Neural progenitor cell (in vitro differentiated cells): ENCODE data around the gene CLDN15. TPM values are rescaled to one million over a fixed set of nuclear protein-coding genes. Genes with fewer than 3 reads are reported as not detected.
"Not testable (repeated sequence)": the region's sequence is repeated elsewhere in the genome, so short reads cannot be mapped to it uniquely, and the experiment has no call there.

Source experiments
- DNase-seq: peaks from one replicate; pipeline ENCODE4 v3.0.0-alpha.2; 2016; ENCODE audit warnings: low spot score
- H2AFZ ChIP-seq: fragments of 200-600 bp; sonication (generic); replicated peaks from 2 replicates; pipeline ENCODE4 v1.6.1; 2016; ENCODE audit warnings: antibody characterized with exemption
- H3F3A ChIP-seq: fragments of 200-600 bp; sonication (generic); 2 replicates; pipeline ENCODE4 v1.6.1; 2016; ENCODE audit warnings: antibody characterized with exemption, low read depth
- H3K27ac ChIP-seq: fragments of 200-600 bp; sonication (generic); 2 replicates; pipeline ENCODE4 v1.5.1; 2016; ENCODE audit warnings: mild to moderate bottlenecking
- H3K27me3 ChIP-seq: fragments of 200-600 bp; sonication (generic); 2 replicates; pipeline ENCODE4 v1.6.1; 2016; ENCODE audit warnings: mild to moderate bottlenecking, moderate library complexity
- H3K36me3 ChIP-seq: fragments of 200-600 bp; sonication (generic); 2 replicates; pipeline ENCODE4 v1.5.1; 2016
- H3K4me1 ChIP-seq: fragments of 200-600 bp; sonication (generic); 2 replicates; pipeline ENCODE4 v1.6.1; 2016; ENCODE audit warnings: mixed run types
- H3K4me2 ChIP-seq: fragments of 200-600 bp; sonication (generic); 2 replicates; pipeline ENCODE4 v1.6.1; 2016
- H3K4me3 ChIP-seq: fragments of 200-600 bp; sonication (generic); 2 replicates; pipeline ENCODE4 v1.5.1; 2016
- H3K79me2 ChIP-seq: fragments of 200-600 bp; sonication (generic); 2 replicates; pipeline ENCODE4 v1.6.1; 2016; ENCODE audit warnings: low read depth
- H3K9ac ChIP-seq: fragments of 200-600 bp; sonication (generic); 2 replicates; pipeline ENCODE4 v1.6.1; 2016
- H3K9me3 ChIP-seq: fragments of 200-600 bp; sonication (generic); 2 replicates; pipeline ENCODE4 v1.5.1; 2016; ENCODE audit warnings: low read depth
- H4K20me1 ChIP-seq: fragments of 200-600 bp; sonication (generic); 2 replicates; pipeline ENCODE4 v1.6.1; 2016; ENCODE audit warnings: low read depth
- H3K27ac Mint-ChIP-seq: 3 replicates; pipeline ENCODE4 v1.8.0; 2021; ENCODE audit warnings: mixed read lengths
- H3K27me3 Mint-ChIP-seq: 2 replicates; pipeline ENCODE4 v1.8.0; 2022; ENCODE audit warnings: low read depth, mild to moderate bottlenecking, inconsistent platforms, moderate library complexity, mixed read lengths; ENCODE audit not compliant: insufficient read depth
- H3K36me3 Mint-ChIP-seq: 3 replicates; pipeline ENCODE4 v1.8.0; 2021; ENCODE audit warnings: mixed read lengths
- H3K4me1 Mint-ChIP-seq: 3 replicates; pipeline ENCODE4 v1.8.0; 2021; ENCODE audit warnings: mixed read lengths
- H3K4me3 Mint-ChIP-seq: 3 replicates; pipeline ENCODE4 v1.8.0; 2021; ENCODE audit warnings: mild to moderate bottlenecking, moderate library complexity, mixed read lengths
- H3K9me3 Mint-ChIP-seq: 3 replicates; pipeline ENCODE4 v1.8.0; 2020; ENCODE audit warnings: mixed read lengths
- CTCF ChIP-seq: fragments of 200-600 bp; sonication (generic); IDR thresholded peaks from 2 replicates; pipeline ENCODE4 v1.5.1; 2017; ENCODE audit warnings: antibody characterized with exemption, mild to moderate bottlenecking
- EZH2 ChIP-seq: fragments of 200-600 bp; sonication (generic); IDR thresholded peaks from 2 replicates; pipeline ENCODE4 v1.6.1; 2017; ENCODE audit warnings: antibody characterized with exemption, mild to moderate bottlenecking, moderate library complexity
- EZH2phosphoT487 ChIP-seq: fragments of 200-600 bp; sonication (generic); IDR thresholded peaks from 2 replicates; pipeline ENCODE4 v1.6.1; 2017; ENCODE audit warnings: antibody characterized with exemption
- total RNA-seq: library from RNA; depleted of rRNA; stranded (reverse); fragments of >200 nt; gene quantifications from 2 replicates; pipeline ENCODE4 v1.2.3, GENCODE V29; 2015; ENCODE audit warnings: low replicate concordance

The CLDN15 gene
- total RNA-seq, 1 donor from 2014 or later, result 1.2 TPM

DNA sequence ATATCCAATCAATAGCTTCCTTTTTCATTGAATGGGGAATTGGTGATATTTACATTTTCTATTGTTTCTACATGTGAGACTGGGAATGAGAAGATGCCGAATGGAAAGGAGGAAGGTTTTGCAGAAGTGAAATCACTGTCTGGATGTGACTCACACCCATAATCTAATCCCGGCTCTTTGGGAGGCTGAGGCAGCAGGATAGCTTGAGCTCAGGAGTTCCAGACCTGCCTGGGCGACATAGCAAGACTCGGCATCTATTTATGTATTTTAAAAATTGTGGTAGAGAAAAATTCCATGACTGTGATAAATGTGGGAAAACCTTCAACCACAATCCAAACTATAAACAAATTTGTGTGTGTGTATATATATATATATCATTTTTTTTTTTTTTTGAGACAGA lies 18.2 kb upstream of the CLDN15 start:
- Histone ChIP-seq H3K4me1 (no peaks in the 10 kb centered on the region), H4K20me1 (peaks cover 3% of the 10 kb centered on the region), H3K27me3 (no peaks in the 10 kb centered on the region), H3K9ac (no peak overlapping the region), H3K27ac (no peak overlapping the region), H3K4me2 (no peak overlapping the region), H2AFZ (no peak overlapping the region), H3F3A (peaks cover 3% of the 10 kb centered on the region), H3K9me3 (no peaks in the 10 kb centered on the region), H3K4me3 (no peak overlapping the region), H3K79me2 (peaks cover 12% of the 10 kb centered on the region), H3K36me3 (no peaks in the 10 kb centered on the region)
- no peak for TF ChIP-seq CTCF
- TF ChIP-seq EZH2phosphoT487, result no peak
- TF ChIP-seq EZH2, result no peak
- Mint-ChIP-seq H3K36me3 (peaks cover 4% of the 10 kb centered on the region), H3K4me3 (no peak overlapping the region), H3K9me3 (no peaks in the 10 kb centered on the region), H3K27ac (no peak overlapping the region), H3K27me3 (peaks cover 5% of the 10 kb centered on the region), H3K4me1 (peaks cover 9% of the 10 kb centered on the region)
- no peak for DNase-seq

DNA sequence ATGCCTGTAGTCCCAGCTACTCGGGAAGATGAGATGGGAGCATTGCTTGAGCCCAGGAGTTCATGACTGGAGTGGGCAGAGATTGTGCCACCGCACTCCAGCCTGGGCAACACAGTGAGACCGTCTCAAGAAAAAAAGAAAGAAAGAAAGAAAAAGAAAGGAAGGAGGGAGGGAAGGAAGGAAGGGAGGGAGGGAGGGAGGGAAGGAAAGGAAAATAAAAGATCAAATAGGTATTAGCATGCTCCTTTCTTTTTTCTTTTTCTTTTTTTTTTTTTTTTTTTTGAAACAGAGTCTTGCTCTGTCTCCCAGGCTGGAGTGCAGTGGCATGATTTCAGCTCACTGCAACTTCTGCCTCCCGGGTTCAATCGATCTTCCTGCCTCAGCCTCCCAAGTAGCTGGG lies 15.6 kb upstream of the CLDN15 start:
- peaks cover 13% of the 10 kb centered on the region for H3K4me1 Mint-ChIP-seq
- not testable (repeated sequence) for H3K36me3 ChIP-seq, H3K4me3 Mint-ChIP-seq

GRCh38 chr7:101251871-101252659 lies 14.5 kb upstream of the CLDN15 start:
- no peaks in the 10 kb centered on the region for H3K9me3 Mint-ChIP-seq
- peak overlapping the region; percentile 95 for H3K27ac Mint-ChIP-seq
- peak overlapping the region; percentile 99 for H3K4me3 Mint-ChIP-seq
- TF ChIP-seq EZH2, result no peak
- no peak for TF ChIP-seq EZH2phosphoT487
- peak; percentile 99 for DNase-seq
- Histone ChIP-seq H2AFZ (peak overlapping the region; percentile 96), H3K4me1 (no peaks in the 10 kb centered on the region), H3F3A (peaks cover 3% of the 10 kb centered on the region), H3K27ac (no peak overlapping the region), H3K9ac (peak overlapping the region; percentile 73), H3K4me2 (peak overlapping the region; percentile 73), H3K9me3 (no peaks in the 10 kb centered on the region), H3K36me3 (no peaks in the 10 kb centered on the region), H3K79me2 (peaks cover 35% of the 10 kb centered on the region), H4K20me1 (peaks cover 3% of the 10 kb centered on the region), H3K4me3 (peak overlapping the region; percentile 89), H3K27me3 (no peaks in the 10 kb centered on the region)
- H3K27me3 Mint-ChIP-seq, result peaks cover 3% of the 10 kb centered on the region
- H3K4me1 Mint-ChIP-seq, result peaks cover 13% of the 10 kb centered on the region
- peaks cover 12% of the 10 kb centered on the region for H3K36me3 Mint-ChIP-seq

More for the DNA sequence above, 15.6 kb upstream of the CLDN15 start:
- not testable (repeated sequence) for H4K20me1 ChIP-seq, H3K27ac ChIP-seq, H2AFZ ChIP-seq, H3K27ac Mint-ChIP-seq, H3K9me3 ChIP-seq, H3K4me1 ChIP-seq, H3K36me3 Mint-ChIP-seq, H3K9me3 Mint-ChIP-seq, H3K4me3 ChIP-seq, H3K9ac ChIP-seq, H3K4me2 ChIP-seq, DNase-seq, H3K27me3 Mint-ChIP-seq, H3F3A ChIP-seq, H3K27me3 ChIP-seq
- peaks cover 29% of the 10 kb centered on the region for H3K79me2 ChIP-seq

DNA sequence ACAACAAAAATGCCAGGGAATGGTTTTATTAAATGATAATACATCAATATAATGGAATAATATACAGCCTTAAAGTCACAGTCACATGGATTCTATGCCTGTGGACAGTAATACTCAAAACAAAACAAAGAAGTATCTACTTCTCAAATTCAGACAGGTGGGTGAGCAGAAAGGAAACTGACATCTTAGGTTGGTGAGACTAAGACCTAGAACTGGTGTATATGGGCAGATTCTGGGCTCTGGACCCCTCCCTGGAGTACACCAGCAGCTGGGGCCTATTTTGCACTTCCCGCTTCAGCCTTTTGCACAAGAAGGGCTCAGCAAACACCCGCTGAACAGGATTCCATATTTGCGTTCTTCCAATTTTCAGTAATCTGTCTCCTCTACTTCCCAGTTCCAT lies 12.7 kb upstream of the CLDN15 start:
- peak overlapping the region; percentile 54 for H3K4me3 Mint-ChIP-seq
- no peak for DNase-seq
- no peak overlapping the region for H3K9ac ChIP-seq
- H3K79me2 ChIP-seq, result peaks cover 51% of the 10 kb centered on the region
- H3F3A ChIP-seq, result peaks cover 13% of the 10 kb centered on the region
- H3K36me3 ChIP-seq, result no peaks in the 10 kb centered on the region
- H3K27me3 ChIP-seq, result no peaks in the 10 kb centered on the region
- no peak overlapping the region for H3K4me2 ChIP-seq
- peaks cover 20% of the 10 kb centered on the region for H3K4me1 Mint-ChIP-seq
- peaks cover 3% of the 10 kb centered on the region for H3K27me3 Mint-ChIP-seq
- peaks cover 3% of the 10 kb centered on the region for H4K20me1 ChIP-seq
- no peak overlapping the region for H2AFZ ChIP-seq
- no peak overlapping the region for H3K27ac ChIP-seq
- H3K4me1 ChIP-seq, result peaks cover 4% of the 10 kb centered on the region
- no peaks in the 10 kb centered on the region for H3K9me3 Mint-ChIP-seq
- no peaks in the 10 kb centered on the region for H3K9me3 ChIP-seq
- H3K4me3 ChIP-seq, result no peak overlapping the region
- TF ChIP-seq CTCF, result no peak
- no peak for TF ChIP-seq EZH2
- no peak for TF ChIP-seq EZH2phosphoT487
- H3K36me3 Mint-ChIP-seq, result peaks cover 16% of the 10 kb centered on the region
- H3K27ac Mint-ChIP-seq, result no peak overlapping the region
